Activated CD4-positive, alpha-beta T cell treated with anti-CD3 and anti-CD28 coated beads, Interleukin-10, Interleukin-2, amounts not matched to agents 100 ng/mL and 50 ng/mL, durations not matched to agents 16 hours and 8 hours (primary cell): ENCODE data around the gene EXD3.

Experiments used
- DNase-seq: peaks from one replicate; pipeline ENCODE4 v3.0.0-alpha.2; 2020

Gene EXD3

GRCh38 chr9:137303151-137303892, 119.6 kb downstream of the EXD3 start:
- no peak for DNase-seq

DNA sequence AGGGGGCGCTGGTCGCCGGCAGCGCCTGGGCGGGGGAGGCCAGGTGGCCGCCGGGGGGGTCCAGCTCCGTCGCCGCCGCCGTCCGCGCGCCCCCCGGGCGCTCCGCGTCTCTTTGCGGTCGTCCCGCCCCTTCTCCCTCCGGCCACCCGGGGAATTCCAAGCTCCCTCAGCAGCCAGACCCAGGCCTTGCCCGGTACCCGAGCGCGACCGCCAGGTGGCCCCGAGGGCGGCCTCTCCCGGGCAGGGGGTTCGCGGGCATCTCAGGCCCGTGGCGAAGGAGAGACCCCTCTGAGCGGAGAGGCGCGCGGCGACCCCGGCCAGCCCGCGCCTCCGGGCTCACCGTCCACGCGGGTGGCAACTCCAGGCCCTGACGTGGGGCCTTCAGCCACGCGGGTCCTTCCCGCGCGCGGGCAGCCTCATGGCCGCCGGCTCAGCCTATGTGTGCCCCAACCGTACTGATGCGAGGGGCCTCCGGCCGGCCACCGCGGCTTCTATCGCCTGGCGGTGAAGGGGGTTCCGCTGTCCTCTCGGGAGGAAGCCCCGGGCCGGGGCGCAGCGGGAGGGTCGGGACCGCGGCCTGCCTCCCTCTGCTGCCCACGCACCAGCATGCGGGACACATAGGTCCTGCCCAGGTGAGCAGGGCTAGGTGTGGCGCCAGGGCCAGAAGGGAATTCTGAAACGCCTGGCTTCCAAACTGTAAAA, 120.4 kb downstream of the EXD3 start:
- DNase-seq, result no peak

DNA sequence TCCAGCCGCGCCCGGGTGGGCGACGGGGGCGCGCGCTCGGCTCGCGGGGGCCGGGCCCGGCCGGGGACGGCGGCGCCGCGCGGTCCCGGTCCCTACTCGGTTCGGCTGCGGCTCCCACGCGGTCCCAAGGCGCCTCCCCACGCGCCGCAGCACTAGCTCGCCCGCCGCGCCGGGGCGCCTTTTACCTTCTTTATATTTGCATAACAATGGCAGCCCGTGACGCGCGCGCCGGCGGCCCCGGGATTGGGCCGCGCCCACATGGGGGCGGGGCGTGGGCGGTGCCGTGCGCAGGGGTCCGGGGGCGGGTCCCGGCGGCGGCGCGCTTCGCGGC, 120.9 kb downstream of the EXD3 start, which contains the start of gene NRARP:
TSS of gene NRARP (minus strand) at position 154 of the 331 bp plus-strand sequence. CDS start 343 bp downstream, outside the sequence.
- peak; percentile 93 for DNase-seq

DNA sequence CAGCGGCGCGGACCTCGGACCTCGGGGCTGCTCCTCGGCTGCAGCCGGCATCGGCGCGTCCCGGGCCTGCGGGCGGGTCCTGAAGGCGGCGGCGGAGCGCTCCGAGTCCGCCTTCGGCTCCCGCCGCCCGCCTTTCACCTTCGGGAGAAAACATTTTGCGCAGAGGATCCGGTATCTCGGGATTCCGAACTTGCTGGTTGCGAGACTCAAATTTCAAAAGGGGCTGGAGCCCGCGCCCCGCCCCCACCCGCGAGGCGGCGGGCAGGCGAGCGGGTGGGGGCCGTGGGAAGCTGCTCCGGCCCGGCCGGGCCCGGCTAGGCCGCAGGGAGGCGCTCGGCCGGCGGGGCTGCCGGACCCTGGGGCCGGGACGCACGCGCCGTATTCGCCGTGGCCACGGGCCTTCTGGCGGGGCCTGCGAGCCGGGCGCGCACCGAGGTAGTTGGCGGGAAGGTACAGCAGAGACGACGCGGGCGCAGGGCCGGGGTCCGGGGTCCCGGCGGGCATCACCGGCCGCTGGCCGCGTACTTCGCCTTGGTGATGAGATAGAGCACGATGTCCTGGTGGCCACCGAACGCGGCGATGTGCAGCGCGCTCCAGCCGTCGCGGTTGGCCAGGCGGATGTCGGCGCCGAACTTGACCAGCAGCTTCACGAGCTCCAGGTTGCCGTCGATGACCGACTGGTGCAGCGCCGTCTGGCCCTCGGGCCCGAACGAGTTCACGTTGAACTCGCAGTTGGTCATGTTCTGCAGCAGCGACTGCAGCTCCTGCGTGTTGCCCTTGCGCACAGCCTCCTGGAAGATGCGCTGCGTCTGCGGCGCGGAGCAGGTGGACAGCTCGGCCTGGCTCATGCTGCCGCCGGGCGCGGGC, 121.6 kb downstream of the EXD3 start:
- peak; percentile 44 for DNase-seq

- DNase-seq, result no peak
Measured at GRCh38 chr9:137300567-137301080, 122.3 kb downstream of the EXD3 start.

DNA sequence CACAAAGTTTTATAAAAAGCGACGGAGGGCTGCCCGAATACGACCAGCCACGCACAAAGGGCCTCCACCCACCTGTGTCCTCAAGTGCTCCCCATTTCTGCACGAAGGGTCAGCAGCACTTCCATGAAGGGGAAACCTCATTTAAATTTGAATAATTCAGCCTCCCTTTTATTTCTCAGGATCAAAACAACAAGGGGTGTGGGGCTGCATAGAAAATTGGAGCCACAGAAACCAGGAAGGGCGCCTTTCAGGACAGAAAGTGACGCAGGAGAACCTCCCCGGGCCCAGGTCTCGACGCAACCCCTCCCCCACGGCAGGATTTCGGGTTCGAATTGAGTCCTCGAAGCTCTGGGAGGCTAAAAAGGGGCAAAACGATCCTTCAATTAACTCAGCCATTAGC, 123.0 kb downstream of the EXD3 start:
- no peak for DNase-seq

DNA sequence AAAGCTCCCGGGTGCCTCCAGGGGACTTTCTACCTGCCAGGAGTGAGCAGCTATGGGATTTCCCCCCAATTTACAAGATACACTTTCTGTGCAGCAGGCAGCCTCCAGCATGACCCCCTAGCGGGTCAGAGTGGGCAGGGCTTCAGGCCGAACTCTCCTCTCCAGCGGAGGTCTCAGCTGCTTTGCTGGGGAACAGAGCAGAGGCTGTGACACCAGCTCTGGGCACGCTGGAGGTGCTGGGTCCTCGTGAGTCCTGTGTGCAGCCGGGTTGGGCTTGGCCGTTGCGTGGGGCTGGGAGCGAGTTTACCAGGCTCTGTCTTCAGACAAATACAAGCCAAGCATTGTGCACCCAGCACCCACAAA, 123.8 kb downstream of the EXD3 start:
- DNase-seq, result no peak

GRCh38 chr9:137298401-137299202, 124.4 kb downstream of the EXD3 start:
- no peak for DNase-seq

- no peak for DNase-seq
Measured at GRCh38 chr9:137297966-137298365, 125.0 kb downstream of the EXD3 start.

DNA sequence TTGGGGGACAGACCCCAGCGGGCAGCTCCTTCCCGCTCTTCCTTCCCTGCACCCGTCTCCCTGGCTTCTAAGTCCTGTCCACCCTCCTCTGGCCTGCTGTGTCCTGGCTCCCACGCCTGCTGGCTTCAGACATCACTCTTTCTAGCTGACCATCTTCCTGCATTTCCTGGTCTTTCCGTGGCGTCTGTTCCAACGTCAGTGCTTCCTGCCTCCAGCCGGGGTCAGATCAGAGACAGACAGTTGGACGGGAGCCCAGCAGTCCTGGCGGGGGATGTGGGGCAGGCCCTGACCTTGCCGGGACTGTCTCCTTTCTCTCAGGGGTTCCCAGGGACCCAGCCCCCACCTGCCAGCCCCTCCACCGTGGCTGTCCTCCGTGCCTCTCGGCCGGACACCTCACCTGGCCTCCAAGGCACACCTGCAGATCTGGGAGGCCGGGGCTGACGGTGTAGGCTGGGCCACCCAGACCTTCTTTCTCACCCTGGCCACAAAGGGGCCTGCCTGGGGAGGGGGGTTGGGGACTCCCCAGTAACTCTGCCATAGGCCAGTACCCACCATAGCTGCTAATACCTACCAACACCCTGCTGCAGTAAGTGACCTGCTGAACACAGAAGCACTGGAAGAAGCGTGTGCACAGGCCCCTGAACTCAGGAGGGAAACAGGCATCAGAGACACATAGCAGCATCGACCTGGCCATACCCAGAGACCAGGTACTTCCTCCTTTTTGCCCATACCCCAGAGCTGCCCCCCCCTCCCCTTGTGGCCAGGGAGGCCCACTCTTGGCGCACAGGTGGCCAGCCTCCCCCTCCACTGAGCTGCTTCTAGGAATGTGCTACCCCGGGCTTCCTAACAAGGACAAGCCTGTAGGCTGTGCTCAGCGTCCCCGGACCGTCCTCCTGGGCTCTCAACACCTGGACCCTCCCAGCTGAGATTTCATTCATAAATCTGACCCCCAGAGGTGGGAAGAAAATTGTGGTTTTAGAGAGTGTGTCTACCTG, 126.0 kb downstream of the EXD3 start:
- DNase-seq, result no peak

GRCh38 chr9:137295849-137296669, 126.9 kb downstream of the EXD3 start:
- no peak for DNase-seq

GRCh38 chr9:137295238-137295811, 127.6 kb downstream of the EXD3 start:
- DNase-seq, result peak; percentile 55

GRCh38 chr9:137294681-137295237, 128.2 kb downstream of the EXD3 start:
- no peak for DNase-seq

DNA sequence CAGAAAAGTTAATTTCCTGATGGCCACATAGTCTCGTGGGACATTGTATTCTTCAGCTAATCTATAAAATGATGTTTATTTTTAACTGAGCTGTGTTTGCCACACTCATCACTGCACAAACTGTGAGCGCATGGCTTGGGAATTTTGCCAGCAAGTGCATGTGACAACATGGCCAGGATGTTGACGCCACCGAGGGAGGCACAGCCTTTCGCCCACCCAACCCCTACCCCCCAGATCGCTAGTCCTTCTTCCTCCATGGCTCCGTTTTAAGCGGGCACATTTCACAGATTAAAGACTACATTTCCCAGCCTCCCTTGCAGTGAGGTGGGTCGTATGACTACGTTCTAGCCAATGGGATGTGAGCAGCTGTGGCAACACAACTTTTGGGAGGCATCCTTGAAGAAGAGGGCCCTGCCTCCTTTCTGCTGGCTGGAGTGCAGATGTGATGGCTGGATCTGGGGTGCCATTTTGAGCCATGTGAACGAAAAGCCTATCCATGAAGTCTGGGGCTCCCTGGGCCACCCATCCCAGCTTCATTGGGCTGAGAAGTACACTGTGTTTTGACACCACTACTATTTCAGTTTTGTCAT, 128.8 kb downstream of the EXD3 start:
- DNase-seq, result peak; percentile 68

DNA sequence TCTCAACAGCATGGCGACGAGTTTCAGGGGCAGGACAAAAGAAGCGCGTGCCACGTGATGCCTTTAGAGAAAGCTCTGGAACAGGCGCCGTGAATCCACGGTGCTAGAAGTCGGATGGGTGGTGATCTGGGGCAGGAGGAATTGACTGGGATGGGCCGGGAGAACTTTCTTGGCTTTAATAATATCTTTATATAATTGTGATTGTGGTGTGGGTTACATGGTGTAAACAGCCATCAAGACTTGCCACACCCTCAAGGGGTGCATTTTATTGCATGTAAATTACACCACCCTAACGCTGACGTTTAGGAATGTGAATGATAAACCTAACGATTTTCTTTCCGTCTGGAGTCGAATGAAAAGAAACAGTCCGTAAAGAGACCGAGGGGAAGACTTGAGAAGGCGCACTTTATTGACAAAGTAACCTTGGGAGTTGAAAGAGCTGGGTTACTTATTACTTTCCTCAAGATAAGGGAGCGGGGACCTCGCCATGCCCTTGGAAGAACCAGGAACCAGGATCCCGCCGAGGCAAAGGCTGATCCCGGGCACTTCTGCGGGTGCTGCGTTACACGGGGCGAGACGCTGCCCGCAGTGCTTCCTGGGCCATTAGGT, 129.4 kb downstream of the EXD3 start:
- DNase-seq, result no peak

DNA sequence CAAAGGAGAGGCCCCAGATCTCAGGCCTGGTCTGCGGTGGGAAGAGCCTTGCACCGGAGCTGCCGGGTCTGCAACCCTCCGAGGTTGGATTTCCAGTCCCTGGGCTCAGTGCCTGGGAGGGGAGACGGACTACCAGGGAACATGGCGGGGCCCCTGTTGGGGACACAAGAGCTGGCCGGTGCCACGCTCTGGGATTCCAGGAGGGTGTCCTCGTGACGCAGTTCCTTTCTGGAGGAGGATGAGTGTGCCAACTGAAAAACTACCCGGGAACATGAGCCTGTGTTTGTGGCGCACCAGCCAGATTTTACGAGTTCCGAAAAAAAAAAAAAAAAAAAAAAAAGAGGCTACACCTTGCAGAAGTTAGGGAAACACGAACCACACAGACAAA, 129.9 kb downstream of the EXD3 start:
- DNase-seq, result no peak

DNA sequence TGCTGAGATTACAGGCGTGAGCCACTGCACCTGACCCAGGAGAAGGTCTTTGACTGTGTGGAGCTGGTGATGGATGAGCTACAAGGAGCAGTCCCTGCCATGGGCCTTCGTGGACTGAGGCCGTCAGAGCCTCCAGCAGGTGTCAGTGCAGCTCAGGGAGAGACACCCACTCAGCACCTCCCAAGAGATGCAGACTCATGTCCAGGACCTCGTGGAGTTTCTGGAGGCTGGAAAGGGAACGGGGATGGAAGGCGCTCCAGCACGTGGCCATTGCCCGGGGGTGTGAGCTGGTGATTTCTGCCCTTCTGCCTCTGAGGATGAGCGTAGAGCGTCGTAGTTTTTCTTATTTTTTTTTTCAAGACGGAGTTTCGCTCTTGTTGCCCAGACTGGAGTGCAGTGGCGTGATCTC, 136.0 kb downstream of the EXD3 start:
- DNase-seq, result peak; percentile 42

DNA sequence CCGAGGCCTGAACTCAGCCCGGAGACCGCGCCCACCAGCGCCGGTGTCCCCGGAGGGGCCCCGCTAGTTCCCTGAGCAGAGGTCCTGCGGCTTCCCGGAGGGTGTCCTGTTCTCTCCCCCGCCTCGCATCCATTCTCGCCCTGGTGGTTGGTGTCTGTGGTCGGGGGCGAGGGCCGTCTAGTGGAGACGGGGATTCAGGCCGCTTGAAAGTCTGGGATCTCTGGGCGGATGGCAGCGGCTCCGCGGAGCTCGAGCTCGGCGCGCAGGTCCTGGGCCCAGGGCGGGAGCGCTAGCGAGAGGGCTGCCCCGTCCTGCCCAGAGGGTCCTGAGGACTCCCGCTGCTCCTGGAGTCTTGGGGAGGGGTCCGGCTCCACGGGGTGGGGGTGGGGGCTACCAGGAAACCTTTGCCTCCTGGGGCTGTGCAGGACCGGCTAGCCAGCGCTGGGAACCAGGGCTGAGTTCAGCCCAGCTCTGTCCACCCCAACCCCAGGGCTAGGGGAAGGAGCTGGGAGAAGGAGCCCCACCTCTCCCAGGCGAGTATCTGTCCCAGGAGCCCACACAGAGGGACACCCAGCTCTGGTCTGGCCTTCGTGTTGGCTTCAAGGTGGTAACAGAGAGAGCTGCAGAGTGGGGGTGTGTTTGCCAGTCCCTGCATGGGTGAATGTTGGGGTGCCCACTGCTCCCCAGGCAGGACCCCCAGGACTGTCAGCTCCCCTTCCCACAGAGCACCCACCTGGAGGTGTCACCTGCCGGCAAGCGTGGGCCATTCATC, 141.4 kb downstream of the EXD3 start:
- no peak for DNase-seq
